ENCODE data around the gene CCDC14.

DNA sequence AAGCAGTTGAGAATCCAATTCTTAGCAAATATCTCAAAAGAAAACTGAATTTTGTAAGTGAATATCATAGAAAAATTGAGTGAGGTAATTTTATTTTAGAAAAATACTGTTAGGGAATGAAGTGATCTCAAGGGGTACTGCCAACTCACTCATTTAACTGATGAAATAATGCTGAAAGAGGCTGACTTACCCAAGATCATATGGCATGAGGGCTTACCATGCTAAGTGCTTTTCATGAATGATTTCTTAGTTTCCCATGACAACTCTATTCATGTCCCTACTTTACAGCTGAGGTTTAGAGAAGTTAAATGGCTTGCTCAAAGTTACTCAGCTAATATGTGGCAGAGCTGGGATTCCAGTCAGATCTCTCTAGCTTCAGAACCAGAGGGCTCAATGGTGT, 30.6 kb downstream of the CCDC14 start:
- TF ChIP-seq, protein P1, sequence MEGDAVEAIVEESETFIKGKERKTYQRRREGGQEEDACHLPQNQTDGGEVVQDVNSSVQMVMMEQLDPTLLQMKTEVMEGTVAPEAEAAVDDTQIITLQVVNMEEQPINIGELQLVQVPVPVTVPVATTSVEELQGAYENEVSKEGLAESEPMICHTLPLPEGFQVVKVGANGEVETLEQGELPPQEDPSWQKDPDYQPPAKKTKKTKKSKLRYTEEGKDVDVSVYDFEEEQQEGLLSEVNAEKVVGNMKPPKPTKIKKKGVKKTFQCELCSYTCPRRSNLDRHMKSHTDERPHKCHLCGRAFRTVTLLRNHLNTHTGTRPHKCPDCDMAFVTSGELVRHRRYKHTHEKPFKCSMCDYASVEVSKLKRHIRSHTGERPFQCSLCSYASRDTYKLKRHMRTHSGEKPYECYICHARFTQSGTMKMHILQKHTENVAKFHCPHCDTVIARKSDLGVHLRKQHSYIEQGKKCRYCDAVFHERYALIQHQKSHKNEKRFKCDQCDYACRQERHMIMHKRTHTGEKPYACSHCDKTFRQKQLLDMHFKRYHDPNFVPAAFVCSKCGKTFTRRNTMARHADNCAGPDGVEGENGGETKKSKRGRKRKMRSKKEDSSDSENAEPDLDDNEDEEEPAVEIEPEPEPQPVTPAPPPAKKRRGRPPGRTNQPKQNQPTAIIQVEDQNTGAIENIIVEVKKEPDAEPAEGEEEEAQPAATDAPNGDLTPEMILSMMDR (IDR thresholded peaks at IDR 0.05; ENCODE audit: insufficient read depth, low read length, poor library complexity, severe bottlenecking): no peak
- no peak for TF ChIP-seq EZH2phosphoT487 (conservative IDR thresholded peaks at IDR 0.05; ENCODE audit: low read length)
